GM10248 (cell line): Measurements from ENCODE around the gene GRHL3.

ENCODE experiments used
- CTCF ChIA-PET: fragments of 300-600 bp; sonication (Branson Sonifier 250); formaldehyde crosslinking; extraction: SDS; loops from one replicate; lab custom pipeline; 2021; ENCODE audit warnings: antibody characterized with exemption; lab: Yijun Ruan, JAX
- POLR2A ChIA-PET: fragments of 350-650 bp; sonication (Branson Sonifier 250); formaldehyde crosslinking; extraction: SDS; loops from one replicate; lab custom pipeline; 2020; ENCODE audit warnings: antibody characterized with exemption; lab: Yijun Ruan, JAX
- DNase-seq: peaks from one replicate; pipeline ENCODE4 v3.0.0; 2012; ENCODE audit errors: extremely low spot score
- CTCF ChIP-seq: IDR thresholded peaks from 2 replicates; pipeline ENCODE4 v1.5.1; 2012; ENCODE audit warnings: mild to moderate bottlenecking, low read depth; ENCODE audit errors: extremely low read depth, missing control alignments, control extremely low read depth

The GRHL3 gene

GRCh38 chr1:24292103-24292502, 27.1 kb upstream of the GRHL3 start:
- CTCF ChIA-PET, result interaction anchor here (1.7 kb wide), 1 partner anchor 17 kb away, joined by 3 read pairs; no protein-coding TSS in a partner anchor
- POLR2A ChIA-PET, result no interaction called here
- no peak for DNase-seq
- TF ChIP-seq CTCF, result no peak

GRCh38 chr1:24292887-24293286, 26.3 kb upstream of the GRHL3 start:
- CTCF ChIA-PET, result no interaction called here

GRCh38 chr1:24293392-24294227, 25.5 kb upstream of the GRHL3 start:
- ChIA-PET POLR2A (no interaction called here), CTCF (interaction anchor here (0.7 kb wide), 1 partner anchor 32 kb away, joined by 3 read pairs; no protein-coding TSS in a partner anchor)
- DNase-seq, result no peak
- TF ChIP-seq CTCF, result no peak

More at GRCh38 chr1:24292887-24293286, 26.3 kb upstream of the GRHL3 start:
- POLR2A ChIA-PET, result no interaction called here
- no peak for DNase-seq
- no peak for TF ChIP-seq CTCF

- DNase-seq, result no peak
- no peak for TF ChIP-seq CTCF
- CTCF ChIA-PET, result interaction anchor here (0.7 to 0.9 kb wide), 2 partner anchors 11 to 33 kb away, joined by 3 read pairs; no protein-coding TSS in a partner anchor
- POLR2A ChIA-PET, result no interaction called here
Observed at GRCh38 chr1:24294228-24294672, 24.9 kb upstream of the GRHL3 start.

GRCh38 chr1:24294716-24295371, 24.3 kb upstream of the GRHL3 start:
- ChIA-PET CTCF (interaction anchor here (0.7 to 1.6 kb wide), 3 partner anchors 10 to 33 kb away, joined by 3 read pairs; no protein-coding TSS in a partner anchor), POLR2A (no interaction called here)
- no peak for TF ChIP-seq CTCF
- DNase-seq, result no peak

GRCh38 chr1:24295535-24295934, 23.6 kb upstream of the GRHL3 start:
- POLR2A ChIA-PET, result no interaction called here
- no peak for DNase-seq
- no peak for TF ChIP-seq CTCF
- CTCF ChIA-PET, result interaction anchor here (1.1 to 1.6 kb wide), 2 partner anchors 12 to 17 kb away, joined by 3 read pairs; no protein-coding TSS in a partner anchor
